Measurements from ENCODE around the gene AMN. TPM values are rescaled to one million over a fixed set of nuclear protein-coding genes. Genes with fewer than 3 reads are reported as not detected.

The AMN gene
- total RNA-seq, 4 donors from 2014 or later, result 0.59 TPM; not detected in 3

DNA sequence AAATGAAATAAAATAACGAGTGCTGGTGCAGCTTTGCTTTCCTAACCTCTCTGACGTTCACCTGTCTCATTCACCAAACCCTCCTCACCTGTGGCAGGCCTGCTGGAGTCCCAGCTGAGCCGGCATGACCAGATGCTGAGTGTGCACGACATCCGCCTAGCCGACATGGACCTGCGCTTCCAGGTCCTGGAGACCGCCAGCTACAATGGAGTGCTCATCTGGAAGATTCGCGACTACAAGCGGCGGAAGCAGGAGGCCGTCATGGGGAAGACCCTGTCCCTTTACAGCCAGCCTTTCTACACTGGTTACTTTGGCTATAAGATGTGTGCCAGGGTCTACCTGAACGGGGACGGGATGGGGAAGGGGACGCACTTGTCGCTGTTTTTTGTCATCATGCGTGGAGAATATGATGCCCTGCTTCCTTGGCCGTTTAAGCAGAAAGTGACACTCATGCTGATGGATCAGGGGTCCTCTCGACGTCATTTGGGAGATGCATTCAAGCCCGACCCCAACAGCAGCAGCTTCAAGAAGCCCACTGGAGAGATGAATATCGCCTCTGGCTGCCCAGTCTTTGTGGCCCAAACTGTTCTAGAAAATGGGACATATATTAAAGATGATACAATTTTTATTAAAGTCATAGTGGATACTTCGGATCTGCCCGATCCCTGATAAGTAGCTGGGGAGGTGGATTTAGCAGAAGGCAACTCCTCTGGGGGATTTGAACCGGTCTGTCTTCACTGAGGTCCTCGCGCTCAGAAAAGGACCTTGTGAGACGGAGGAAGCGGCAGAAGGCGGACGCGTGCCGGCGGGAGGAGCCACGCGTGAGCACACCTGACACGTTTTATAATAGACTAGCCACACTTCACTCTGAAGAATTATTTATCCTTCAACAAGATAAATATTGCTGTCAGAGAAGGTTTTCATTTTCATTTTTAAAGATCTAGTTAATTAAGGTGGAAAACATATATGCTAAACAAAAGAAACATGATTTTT is 17.1 kb upstream of the AMN start:
- no peak overlapping the region for H3K27ac ChIP-seq
- H3K27me3 ChIP-seq, result no peaks in the 10 kb centered on the region
- TF ChIP-seq POLR2AphosphoS5 (IDR thresholded peaks at IDR 0.05) (no peak), POLR2A (IDR thresholded peaks at IDR 0.05) (no peak), EP300 (IDR thresholded peaks at IDR 0.05) (no peak)
- TF ChIP-seq, protein P1, sequence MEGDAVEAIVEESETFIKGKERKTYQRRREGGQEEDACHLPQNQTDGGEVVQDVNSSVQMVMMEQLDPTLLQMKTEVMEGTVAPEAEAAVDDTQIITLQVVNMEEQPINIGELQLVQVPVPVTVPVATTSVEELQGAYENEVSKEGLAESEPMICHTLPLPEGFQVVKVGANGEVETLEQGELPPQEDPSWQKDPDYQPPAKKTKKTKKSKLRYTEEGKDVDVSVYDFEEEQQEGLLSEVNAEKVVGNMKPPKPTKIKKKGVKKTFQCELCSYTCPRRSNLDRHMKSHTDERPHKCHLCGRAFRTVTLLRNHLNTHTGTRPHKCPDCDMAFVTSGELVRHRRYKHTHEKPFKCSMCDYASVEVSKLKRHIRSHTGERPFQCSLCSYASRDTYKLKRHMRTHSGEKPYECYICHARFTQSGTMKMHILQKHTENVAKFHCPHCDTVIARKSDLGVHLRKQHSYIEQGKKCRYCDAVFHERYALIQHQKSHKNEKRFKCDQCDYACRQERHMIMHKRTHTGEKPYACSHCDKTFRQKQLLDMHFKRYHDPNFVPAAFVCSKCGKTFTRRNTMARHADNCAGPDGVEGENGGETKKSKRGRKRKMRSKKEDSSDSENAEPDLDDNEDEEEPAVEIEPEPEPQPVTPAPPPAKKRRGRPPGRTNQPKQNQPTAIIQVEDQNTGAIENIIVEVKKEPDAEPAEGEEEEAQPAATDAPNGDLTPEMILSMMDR (IDR thresholded peaks at IDR 0.05), result no peak
- peaks cover 0 to 62% of the 10 kb centered on the region in 2 donors for H3K36me3 ChIP-seq
- H3K4me3 ChIP-seq, result no peak overlapping the region
- ATAC-seq, result no peak
- no peaks in the 10 kb centered on the region for H3K4me1 ChIP-seq
- WGBS, 2 donors (ENCODE audit: low coverage in 1 of 2), result 93 to 96% methylated on average over 20 to 25 of the region's 38 CpGs
- H3K9me3 ChIP-seq, result no peaks in the 10 kb centered on the region

DNA sequence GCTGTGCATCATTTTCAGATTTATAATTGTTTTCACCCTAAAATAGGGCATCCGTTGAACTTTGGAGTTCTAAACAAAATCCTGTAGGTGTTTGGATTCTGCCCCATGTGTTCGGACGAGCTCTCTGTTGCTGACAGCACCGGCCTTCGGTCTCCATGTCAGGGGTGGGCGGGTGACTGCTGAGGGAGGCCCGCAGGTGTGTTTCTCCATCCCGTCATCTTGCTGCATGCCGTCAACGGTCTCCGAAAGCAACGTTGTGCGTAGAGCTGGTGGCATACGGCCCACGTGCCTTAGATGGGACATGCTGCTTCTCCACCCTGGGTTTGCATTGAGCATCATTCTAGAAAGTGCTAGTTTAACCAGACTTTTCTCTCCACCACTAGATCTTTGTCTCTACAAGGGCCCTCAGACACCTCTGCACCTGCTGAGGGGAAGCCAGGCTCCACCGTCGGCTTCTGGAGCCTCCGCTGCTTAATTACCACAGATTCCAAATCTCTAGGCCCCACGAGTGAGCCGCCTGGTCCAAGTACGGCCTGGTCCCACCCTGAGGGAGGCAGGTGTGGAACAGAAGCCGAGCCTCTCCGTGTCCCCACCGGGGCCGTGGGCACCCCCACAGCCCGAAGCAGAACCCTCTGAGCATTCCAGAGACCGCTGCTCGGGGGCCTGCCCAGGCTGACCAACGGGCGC is 15.7 kb upstream of the AMN start:
- Histone ChIP-seq H3K9me3 (no peaks in the 10 kb centered on the region), H3K36me3 (peaks cover 0 to 61% of the 10 kb centered on the region in 2 donors), H3K4me3 (no peak overlapping the region), H3K27me3 (no peaks in the 10 kb centered on the region), H3K4me1 (no peaks in the 10 kb centered on the region), H3K27ac (no peak overlapping the region)
- no peak for ATAC-seq
- TF ChIP-seq, protein P1 (IDR thresholded peaks at IDR 0.05), result no peak
- TF ChIP-seq POLR2A (IDR thresholded peaks at IDR 0.05), result no peak
- no peak for TF ChIP-seq EP300 (IDR thresholded peaks at IDR 0.05)
- no peak for TF ChIP-seq POLR2AphosphoS5 (IDR thresholded peaks at IDR 0.05)
- 87 to 95% methylated on average over 4 to 16 of the region's 30 CpGs for WGBS, 2 donors (ENCODE audit: low coverage in 1 of 2)

DNA sequence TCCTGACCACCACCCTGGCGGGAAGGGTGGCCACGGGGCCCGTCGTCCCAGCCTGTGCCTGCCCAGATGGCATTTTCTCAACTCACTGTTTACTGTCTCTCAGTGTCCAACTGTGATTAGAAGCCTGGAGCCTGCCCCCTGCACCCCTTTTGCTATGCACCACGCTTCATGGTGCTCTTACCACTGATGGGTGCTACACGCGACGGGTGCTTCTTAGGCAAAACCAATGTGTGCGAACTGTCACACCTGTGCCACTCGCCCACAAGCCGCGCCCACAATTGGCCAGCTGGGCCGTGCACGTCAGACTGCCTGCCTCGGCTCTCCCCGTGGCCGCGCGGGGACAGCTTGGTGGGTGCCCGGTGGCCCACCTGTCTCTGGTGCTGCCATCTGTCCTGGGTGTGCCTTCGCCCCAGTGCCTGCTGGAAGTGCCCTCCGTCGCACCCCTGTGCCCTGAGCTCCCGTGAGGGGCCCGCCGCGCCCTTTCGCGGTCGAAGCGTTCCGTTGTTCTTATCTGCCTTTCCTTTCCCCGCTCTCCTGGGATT is 15.1 kb upstream of the AMN start:
- WGBS, 2 donors (ENCODE audit: low coverage in 1 of 2), result 98 to 100% methylated on average over 1 to 21 of the region's 33 CpGs
- no peaks in the 10 kb centered on the region for H3K27me3 ChIP-seq
- no peak overlapping the region for H3K4me3 ChIP-seq
- peaks cover 0 to 62% of the 10 kb centered on the region in 2 donors for H3K36me3 ChIP-seq
- no peaks in the 10 kb centered on the region for H3K4me1 ChIP-seq
- ATAC-seq, result no peak
- TF ChIP-seq, protein P1 (IDR thresholded peaks at IDR 0.05), result no peak
- TF ChIP-seq EP300 (IDR thresholded peaks at IDR 0.05) (no peak), POLR2A (IDR thresholded peaks at IDR 0.05) (no peak), POLR2AphosphoS5 (IDR thresholded peaks at IDR 0.05) (no peak)
- H3K9me3 ChIP-seq, result no peaks in the 10 kb centered on the region
- H3K27ac ChIP-seq, result no peak overlapping the region

DNA sequence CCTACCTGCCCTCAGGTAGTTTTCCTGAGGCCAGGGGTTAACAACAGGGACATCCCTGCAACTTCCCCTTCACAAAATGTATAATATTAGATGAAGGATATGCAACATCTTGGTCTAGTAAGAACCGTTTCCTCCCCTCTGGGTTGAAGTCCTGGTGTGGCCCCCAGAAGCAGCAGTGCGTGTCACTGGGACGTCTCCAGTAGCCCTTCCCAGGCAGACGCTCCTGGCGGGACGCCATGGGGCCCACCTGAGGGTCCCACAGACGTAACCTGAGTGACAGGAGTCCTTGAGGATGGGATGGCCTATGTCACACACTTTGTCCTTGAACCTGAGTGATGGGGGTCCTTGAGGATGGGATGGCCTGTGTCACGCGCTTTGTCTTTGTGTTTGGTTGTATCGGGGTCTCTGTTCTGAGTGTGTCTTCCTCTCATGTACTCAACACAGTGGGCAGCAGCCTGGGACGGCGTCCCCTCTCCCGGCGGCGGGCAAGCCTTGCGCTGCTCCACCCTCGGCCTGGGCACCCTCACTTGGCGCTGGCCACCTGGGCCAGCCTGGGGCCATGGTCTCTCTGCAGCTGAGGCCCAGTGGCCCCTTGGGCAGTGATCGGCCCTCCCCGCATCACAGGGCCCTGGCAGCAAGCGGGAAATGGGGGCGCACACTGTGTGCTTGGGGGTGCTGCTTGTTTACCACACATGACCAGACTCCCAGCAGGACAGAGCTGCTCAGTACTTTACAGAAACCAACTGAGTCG is 14.3 kb upstream of the AMN start:
- Histone ChIP-seq H3K27me3 (no peaks in the 10 kb centered on the region), H3K36me3 (peaks cover 0 to 61% of the 10 kb centered on the region in 2 donors), H3K4me1 (no peaks in the 10 kb centered on the region), H3K9me3 (no peaks in the 10 kb centered on the region), H3K27ac (no peak overlapping the region), H3K4me3 (no peak overlapping the region)
- ATAC-seq, result no peak
- no CpG with 5 or more reads among the region's 23 CpGs for WGBS, 2 donors (ENCODE audit: low coverage in 1 of 2)
- TF ChIP-seq, protein P1 (IDR thresholded peaks at IDR 0.05), result no peak
- TF ChIP-seq POLR2A (IDR thresholded peaks at IDR 0.05) (no peak), POLR2AphosphoS5 (IDR thresholded peaks at IDR 0.05) (no peak), EP300 (IDR thresholded peaks at IDR 0.05) (no peak)

Measured in gastroesophageal sphincter (tissue), 4 donors.